GM18519 (cell line): Measurements from ENCODE around the gene CYTH1.
"Not testable (repeated sequence)": the region's sequence is repeated elsewhere in the genome, so short reads cannot be mapped to it uniquely, and the experiment has no call there.

Source experiments
- ATAC-seq: cut with Tn5 transposase; IDR thresholded peaks from one replicate; pipeline ENCODE4 v1.9.1; 2021; ENCODE audit warnings: mild to moderate bottlenecking, moderate library complexity; ENCODE audit not compliant: unreplicated experiment, low FRiP score

The CYTH1 gene

DNA sequence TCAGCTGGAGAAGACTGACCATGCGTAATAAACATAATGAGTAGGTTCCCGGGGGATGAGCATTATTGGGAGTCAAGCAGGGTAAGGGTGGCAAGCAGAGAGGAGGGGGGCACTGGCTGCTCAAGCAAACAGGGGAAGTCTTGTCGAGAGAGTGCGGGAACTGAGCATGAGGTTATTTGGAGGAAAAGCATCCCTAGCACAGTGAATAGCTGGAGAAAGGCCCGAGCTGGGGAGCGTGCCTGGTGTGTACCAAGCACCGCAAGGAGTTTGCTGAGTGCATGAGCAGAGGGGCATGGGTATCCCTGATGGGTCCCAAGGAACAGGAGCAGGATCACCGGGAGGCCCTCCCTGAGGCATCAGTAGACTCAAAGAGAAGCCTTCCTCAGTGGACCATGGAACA is 17.2 kb downstream of the CYTH1 start:
- ATAC-seq: no peak

DNA sequence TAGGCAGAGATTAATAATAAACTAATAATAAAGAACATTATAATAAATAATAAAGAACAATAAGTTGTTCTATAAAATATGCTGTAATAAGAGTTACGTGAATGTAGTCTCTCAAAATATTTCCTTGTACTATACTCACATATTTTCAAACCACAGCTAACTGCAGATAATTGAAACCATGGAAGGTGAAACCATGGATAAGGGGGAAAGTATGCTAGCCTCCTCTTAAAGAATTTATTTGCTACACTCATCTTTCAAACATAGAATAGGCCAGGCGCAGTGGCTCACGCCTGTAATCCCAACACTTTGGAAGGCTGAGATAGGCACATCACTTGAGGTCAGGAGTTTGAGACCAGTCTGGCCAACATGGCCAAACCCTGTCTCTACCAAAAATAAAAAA is 18.5 kb downstream of the CYTH1 start:
- ATAC-seq: no peak

DNA sequence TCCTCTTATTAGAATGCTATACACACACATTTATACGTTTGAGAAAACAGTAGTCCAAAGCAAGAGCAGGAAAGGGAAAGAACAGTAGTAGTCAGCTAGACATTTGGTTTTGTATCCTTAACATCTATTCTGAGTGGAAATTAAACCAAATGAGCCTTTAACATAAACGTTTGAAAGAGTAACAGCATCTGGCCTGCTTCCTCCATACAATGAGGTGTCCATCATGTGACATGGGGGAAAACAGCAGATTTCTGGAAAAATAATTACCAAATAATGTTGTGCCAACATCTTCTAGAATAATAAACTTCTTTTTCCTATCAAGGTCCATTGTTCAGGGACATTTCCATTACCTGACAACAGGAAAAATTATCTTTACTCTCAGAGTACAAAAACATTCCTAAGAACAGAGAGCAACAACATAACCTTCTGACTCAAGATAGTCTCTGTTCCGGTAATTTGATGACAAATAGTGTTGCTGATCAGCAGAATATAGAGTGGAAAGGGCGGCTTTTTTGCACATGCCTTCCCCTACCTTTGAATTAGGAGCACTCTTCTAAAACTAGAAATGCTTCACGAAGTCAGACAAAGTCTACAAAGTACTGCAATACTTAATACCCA is 20.2 kb downstream of the CYTH1 start:
- ATAC-seq: no peak

DNA sequence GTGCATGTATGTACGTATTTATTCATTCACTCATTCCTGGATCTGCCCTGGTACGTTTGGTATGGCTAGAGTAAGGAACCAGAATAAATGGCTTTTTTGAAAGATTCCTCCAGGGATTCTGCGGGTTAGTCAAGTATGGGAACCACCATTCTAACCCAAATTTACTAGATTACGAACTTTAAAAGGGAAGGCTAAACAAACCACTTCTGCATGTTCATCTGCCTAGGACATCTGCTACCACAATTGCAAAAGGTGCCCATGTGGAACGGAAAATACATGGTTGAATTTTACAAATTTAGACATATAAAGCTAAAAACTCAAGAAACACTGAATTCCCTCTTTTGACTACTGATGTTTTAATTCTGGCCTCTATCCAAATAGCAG is 22.1 kb downstream of the CYTH1 start:
- no peak for ATAC-seq

DNA sequence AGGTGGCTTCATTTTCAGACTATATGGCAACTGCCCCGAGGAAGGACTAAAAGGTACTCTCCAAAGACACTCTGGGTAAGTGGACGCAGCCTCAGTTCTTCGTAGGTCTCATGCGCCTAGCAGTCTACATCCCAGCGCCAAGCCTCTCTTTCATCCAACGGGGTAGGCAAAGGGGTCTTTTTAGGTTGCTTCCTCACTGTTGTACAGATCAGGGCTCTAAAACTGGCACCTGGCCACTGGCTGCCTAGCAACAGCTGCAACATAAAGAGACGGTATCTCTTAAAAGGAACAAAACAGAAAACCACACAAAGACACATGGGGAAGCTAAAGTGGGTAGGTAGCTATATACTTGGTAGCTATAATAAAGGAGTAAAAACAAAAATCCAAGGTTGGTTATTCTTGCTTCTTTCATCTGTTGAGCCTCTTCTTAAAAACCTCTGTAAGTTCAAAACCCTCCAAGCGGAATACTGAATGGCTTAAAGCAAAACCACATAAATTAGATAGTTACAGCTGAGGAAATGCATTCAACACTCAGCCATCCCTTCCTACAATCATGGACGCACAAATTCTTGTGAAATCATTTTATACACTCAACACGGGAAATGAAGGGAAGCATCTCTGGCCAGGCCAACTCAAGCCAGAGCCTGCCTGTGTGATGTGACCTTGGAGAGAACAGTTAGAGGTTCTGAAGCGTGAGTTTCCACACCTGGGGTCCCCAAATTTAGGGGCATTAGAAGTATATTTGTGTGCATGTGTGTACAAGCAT is 22.7 kb downstream of the CYTH1 start:
- ATAC-seq: no peak

DNA sequence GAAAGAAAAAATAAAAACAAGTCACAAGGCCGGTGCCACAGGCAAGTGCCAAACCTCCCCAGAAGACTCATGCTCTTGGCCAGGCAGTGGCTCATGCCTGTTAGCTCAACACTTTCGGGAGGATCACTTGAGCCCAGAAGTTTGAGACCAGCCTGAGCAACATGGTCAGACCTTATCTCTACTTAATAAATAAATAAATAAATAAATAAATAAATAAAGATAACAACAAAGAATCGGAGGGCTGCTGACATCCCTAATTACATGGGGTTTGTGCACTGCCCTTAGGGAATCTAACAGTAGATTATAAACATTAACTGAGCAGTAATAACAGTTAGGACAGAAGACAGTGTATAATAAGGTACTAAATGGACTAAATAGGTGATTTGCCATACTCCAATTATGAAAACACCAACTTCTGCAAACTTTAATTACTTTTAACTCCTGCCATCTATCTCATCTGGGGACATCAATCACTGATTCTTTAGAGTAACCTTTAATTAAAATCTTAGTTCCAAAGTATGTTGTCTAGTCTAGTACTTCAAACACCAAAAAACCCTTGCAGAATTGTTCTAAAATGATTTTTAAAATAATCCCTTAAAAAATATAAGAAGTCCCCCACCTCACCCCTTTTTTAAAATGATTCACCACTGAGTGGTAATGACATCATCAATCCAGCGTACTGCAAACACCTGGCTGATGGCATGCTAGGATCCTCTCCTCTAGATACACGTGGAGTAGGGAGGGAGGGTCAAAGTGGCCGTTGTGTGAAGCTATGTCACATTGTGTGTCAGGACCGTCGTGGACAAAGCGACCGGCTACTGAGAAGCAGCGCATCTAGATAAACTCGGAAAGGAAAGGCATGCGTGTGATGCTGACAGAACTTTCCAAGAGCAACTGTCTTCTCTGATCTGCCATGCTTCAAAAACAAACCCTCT is 28.5 kb downstream of the CYTH1 start:
- ATAC-seq: no peak

DNA sequence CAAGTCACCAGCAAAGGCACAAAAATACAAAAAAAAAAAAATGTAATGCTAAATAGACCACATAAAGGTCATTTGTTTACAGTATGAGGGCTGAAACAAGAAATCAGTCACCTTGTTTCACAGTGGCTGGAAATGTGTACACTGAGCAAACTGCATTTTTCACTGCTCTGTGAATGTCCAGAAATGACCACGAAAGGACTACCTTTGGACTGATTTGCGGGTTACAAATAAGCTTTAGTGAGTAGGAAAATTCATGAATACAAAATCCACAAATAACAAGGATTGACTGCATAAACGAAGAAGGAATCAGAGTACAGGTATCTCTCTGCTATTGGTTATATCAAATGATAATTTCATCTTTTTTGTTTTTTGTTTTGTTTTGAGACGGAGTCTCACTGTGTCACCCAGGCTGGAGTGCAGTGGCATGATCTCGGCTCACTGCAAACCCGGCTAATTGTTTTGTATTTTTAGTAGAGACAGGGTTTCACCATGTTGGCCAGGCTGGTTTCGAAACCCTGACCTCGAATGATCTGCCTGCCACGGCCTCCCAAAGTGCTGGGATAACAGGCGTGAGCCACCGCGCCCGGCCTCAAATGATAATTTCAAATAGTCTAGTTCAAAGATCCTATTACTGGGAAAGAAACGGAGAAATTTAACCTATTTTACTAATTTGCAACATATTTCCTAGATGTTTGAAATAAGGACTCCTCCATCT is 30.5 kb downstream of the CYTH1 start:
- ATAC-seq: no peak

DNA sequence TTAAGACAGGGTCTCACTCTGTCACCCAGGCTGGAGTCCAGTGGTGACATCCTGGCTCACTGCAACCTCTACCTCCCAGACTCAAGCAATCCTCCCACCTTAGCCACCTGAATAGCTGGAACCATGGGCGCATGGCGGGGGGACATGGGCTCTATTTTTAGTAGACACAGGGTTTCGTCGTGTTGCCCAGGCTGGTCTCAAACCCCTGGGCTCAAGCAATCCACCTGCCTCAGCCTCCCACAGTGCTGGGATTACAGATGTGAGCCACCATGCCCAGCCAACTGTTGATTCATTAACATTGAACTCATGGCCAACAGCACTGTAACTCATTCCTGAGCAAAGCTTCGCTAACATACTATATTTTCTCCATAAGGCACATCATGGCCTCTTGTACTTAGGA is 31.1 kb downstream of the CYTH1 start:
- not testable (repeated sequence) for ATAC-seq

DNA sequence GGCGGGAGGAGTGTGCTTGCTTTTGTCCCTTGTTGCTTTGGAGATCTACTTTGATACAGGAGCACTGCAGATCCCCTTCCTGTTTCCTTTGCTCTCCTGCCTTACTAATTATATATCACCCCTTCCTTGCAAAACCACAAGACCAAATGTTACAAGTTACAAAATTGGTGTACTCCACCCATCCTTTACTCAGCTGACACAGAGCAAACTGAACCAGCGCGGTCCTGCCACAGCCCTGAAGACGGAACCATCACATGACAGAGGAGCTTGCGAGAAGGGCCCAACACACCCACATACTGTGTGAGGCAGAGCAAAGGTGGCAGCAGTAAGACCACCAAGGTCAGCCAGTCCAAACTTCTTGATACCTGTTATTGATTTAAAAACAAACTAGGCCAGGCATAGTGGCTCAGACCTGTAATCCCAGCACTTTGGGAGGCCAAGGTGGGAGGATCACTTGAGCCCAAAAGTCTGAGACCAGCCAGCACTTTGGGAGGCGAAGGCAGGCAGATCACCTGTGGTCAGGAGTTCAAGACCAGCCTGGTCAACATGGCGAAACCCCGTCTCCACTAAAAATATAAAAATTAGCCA is 33.2 kb downstream of the CYTH1 start:
- ATAC-seq: no peak

DNA sequence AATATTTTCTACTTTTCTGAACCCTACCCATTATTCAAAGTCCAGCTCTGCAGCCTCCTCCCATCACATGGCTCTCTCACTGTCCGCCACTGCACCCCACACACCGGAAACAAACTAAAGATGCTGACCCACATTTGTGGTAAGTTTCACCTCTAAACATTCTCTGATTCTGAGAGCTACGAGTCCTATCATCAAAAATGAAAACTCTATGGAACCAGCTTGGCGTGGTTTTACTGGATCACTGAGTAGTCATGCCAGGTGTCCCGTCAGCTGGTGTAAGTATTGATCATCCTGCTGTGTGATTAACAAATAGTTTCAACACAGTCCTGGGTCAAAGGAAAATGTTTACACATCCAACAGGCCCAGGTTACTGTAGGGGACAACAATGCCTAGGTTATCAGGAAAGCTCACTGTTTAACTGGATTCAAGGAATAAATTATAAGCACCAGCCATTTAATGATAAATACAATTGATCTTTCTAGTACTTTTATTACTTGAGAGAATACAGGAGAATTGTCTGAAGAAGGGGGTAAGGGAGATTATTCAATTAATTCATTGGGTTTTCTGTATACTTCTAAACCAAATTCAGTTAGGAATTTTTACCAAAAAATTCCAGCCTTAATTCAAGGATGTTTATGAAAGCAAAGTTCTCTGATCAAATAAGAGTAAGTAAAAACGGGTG is 33.9 kb downstream of the CYTH1 start:
- ATAC-seq: no peak

DNA sequence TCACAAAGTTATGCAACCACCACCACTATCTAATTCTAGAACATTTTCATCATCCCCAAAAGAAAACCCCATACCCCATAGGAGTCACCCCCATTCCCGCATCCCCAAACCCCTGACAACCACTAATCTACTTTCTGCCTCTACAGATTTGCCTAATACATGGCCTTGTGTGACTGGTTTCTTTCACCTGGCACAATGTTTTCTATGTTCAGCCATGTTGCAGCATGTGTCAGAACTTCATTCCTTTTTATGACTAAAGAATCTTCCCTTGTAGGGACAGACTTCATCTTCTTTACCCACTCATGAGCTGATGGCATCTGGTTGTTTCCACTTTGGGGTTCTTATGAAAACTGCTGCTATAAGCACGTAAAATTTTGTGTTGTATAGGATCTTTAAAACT is 34.6 kb downstream of the CYTH1 start:
- ATAC-seq: no peak

DNA sequence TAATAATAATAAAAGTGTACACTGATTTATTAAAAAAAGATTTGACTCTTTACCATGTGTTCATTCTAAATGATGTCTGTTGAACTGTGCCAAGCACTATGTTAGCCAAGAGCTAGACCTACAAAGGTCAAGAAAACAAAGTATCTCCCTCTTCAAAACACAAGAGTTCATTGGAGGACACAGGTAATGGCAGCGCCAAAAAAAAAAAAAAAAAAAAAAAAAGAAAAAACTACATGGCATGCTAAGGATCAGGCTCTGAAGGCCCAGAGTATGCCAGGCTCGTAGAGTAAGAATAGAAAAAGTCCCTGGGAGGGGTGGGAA is 35.2 kb downstream of the CYTH1 start:
- no peak for ATAC-seq

DNA sequence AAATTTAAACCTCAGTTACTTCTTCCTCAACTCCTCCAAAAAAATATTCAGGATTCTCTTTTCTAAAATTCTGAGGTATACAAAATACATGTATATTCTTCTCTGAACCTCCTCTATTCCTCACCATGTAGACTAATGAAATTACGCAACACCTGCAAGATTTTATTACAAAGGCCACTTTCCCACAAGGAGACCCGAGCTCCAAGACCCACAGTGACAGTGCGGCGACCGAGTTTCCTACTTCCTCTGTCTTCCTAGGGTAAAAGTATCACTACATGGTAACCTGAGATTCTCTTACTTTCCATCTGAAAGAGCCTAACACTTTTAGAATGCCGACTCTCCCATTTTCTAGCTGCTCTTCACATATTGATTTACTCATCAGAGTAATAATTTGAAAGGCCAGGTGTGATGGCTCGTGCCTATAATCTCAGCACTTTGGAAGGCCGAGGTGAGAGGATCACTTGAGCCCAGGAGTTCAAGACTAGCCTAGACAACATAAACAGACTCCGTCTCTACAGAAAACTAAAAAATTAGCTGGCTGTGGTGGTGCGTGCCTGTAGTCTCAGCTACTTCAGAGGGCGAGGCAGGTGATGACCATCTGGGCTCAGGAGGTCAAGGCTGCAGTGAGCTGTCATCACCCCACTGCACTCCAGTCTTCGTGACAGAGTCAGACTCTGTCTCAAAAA is 35.7 kb downstream of the CYTH1 start:
- ATAC-seq: no peak

DNA sequence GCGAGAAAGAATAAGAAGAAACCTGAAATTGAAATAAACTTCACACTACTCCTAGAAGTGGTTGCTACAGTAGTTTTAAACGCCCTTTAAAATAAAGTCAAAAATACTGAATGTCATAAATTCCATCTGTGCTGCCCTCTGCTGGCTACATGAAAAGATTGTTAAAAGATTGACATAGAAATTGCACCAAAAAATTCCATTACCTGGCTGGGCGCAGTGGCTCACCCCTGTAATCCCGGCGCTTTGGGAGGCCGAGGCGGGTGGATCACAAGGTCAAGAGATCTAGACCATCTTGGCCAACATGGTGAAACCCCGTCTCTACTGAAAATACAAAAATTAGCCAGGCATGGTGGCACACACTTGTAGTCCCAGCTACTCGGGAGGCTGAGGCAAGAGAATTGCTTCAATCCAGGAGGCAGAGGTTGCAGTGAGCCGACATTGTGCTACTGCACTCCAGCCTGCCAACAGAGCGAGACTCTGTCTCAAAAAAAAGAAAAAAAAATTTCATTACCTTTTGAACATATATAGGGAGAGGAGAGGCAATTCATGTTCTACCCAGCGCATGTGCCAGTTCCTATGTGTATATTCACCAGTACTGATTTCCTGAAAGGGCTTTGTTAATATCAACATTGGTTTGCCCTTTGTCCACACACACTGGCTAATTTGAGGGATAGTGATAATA is 36.5 kb downstream of the CYTH1 start:
- no peak for ATAC-seq

DNA sequence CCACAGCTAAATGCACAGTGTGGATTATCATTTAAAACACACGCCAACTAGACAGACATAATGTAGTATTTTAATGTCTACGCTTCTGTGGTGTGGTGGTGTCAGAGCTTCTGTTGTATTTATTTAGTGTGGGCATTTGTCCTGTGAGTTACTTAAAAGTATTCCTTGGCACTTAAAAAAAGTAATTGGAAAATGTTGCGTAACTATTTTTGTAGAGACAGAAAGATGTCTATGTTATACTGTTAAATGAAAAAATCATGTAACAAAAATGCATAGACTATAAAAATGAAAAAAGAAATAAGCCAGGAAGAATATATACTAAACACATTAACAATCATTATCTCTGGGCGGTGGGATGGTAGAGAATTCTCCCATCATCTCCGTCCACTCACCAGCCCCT is 39.2 kb downstream of the CYTH1 start:
- ATAC-seq: no peak

DNA sequence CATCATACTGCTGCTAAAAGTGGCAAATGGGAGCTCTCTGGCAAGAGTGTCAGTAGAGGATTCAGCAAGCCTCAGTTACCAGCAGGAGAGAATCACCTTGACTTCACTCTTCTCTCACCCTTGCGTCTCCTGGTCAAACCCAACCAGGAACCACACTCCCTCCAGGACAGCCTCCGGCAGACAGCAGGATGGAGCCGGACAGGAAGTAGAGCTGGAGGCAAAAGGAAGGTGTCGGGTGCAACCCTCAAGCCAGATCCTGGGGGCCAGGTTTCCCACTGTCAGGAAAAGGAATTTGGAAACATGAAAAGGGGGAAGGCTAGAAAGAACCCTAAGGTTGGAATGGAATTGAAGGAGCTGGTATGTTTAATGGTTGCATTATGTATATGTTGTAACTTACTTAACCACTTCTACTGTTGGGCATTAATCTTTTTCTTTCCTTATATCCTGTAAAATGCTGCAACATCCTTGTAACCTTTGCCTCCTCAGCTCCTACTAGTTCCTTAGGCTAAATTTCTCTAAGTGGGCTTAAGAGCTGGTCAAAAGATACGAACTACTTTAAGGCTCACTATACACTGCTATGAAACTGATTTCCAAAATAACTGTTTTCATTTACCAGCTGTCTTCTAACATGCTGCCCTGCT is 40.3 kb downstream of the CYTH1 start:
- ATAC-seq: no peak

DNA sequence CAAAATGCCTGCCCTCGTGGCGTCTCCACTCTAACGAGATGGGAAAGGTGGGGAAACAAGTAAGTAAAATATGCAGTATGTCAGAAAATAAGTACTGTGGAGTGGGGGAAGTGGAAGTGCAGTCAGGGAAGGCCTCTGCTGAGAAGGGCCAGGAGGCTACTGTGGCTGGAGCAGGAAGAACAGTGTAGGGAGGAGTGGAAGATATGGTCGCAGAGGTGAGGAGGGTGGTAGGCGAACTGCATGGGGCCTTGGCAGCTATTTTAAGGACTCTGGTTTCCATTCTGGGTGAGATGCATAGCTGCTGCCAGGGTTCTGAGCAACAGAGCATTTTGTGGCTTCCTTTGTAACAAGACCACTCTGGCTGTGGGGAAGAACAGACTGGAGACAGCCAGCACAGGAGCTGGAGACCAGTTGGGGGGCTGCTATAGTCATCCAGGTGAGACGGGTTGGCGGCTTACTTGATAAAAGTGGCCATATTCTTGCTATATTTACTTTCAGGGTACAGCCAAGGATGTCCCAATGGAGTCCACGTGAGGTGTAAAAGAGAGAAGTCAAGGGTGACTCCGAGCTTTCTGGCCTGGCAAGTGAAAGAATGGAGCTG is 42.6 kb downstream of the CYTH1 start:
- ATAC-seq: no peak

DNA sequence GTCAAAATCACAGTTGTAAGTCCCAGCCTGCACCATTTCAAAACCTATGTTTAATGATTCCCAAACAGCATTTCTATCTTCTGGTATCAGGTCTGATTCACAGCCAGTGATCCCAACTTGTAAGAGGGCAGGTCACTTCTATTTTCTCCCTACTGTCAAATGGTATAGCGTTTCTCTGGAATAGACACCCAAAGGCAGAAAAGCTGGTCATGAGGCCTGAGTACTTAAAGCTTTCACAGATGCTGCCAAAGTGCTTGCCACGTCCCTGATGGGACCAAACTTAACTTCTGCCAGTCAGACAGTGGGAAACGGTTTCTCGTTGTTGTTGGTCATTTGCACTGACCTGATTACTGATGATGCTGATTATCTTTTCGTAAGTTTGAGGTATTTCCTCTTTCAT is 43.4 kb downstream of the CYTH1 start:
- ATAC-seq: no peak
